GM21825 (cell line): ENCODE measurements around the gene CILP.
"Not testable (repeated sequence)": the region's sequence is repeated elsewhere in the genome, so short reads cannot be mapped to it uniquely, and the experiment has no call there.

Experiments
- ATAC-seq: cut with Tn5 transposase; IDR thresholded peaks from one replicate; pipeline ENCODE4 v1.9.1; 2021; ENCODE audit warnings: mild to moderate bottlenecking, moderate library complexity; ENCODE audit not compliant: unreplicated experiment

Gene CILP

DNA sequence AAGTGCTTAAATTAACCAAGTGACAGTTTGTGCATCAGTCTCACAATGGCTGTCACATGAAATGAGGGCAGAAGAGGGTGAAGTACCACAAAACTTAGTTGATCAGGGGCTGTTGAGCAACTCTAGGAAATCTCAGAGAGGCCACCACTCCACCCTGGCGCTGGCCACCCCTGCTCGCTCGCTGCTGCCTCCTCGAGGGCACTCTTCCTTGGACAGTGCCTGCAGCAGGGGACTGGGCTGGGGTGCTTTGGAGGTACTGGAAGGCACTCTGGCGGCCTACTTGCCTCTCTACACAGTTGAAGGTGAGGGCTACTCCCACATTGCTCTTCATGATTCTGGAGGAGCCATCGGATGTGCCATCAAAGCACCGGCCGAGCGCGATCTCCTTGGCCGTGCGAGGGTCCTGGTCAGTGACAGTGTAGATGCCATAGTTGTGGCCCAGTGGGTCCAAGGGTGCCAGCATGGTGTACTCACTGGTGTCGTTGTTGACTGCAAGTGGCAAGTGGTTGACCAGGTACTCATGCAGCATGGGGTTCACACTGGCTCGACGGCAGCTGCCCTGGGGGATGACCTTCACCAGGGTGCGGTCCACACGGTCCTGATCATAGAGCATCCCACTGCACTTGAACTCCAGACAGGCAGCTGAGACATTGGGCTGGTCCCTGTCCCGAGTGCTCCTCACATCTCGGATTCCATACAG lies 14.5 kb downstream of the CILP start:
- ATAC-seq: no peak

DNA sequence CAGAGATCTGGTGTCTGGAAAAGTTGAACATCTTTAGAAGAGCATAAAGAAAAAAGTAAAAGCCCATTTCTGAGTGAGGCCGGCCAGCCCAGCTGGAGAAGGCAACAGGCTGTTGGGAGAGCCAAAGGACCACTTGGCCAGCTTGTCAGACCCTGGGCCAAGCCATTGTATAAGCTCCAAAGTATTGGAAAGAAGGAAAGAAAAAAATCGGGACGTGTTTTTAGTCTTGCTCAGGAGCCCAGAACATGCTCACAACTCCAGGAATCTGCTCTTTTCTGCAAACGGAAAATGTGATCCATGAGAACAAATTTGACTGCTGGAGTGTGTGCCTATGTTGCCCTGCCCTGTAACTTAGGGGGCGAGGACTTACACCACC lies 15.7 kb downstream of the CILP start:
- no peak for ATAC-seq

DNA sequence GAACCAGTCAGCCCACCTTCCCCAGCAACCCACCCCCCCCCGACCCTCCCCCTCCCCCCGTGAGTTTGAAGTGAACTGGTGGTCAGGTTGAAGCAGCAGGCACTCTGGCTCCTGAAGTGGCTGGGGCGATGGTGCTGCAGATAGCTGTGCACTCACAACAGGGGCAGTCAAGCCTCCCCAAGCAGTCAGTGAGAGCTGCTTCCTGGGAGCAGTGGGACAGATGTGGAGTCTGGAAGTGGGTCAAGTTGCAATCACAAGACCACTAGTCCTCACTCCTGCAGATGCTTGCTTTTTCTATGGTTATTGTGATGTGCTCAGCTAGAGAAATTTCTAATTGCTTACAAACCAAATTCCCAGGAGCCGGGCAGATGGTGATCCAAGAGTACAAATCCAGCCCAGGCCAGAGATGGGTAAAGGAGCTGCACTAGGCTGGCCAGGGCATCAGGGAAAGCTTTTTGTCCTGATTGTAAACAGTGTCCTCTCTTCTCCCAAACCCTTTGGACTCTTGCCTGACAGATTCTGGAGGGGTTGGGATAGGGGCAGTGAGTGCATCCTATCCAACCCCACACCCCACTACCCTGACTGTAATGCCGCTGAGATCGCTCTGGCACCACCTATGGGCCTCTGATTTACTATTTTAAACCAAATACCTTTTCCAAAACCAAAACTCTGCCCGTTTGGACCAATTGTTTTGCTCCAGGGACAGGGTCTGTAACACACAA lies 16.3 kb downstream of the CILP start:
- ATAC-seq: no peak

DNA sequence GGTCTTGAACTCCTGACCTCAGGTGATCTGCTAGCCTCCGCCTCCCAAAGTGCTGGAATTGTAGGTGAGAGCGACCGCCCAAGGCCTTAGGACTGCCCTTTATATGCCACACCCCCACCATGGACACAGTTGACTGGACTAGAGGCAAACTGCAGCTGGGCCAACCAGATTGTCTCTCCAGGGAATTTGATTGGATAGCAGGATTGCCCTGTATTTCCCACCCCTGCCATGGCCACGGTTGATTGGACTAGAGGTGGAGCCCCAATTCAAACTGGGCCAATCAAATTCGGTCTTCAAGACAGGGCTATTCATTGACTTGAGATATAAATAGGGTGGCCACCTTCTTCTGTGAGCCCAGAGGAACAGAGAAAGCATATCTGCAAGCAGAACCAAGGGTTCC lies 19.3 kb downstream of the CILP start:
- ATAC-seq: no peak

DNA sequence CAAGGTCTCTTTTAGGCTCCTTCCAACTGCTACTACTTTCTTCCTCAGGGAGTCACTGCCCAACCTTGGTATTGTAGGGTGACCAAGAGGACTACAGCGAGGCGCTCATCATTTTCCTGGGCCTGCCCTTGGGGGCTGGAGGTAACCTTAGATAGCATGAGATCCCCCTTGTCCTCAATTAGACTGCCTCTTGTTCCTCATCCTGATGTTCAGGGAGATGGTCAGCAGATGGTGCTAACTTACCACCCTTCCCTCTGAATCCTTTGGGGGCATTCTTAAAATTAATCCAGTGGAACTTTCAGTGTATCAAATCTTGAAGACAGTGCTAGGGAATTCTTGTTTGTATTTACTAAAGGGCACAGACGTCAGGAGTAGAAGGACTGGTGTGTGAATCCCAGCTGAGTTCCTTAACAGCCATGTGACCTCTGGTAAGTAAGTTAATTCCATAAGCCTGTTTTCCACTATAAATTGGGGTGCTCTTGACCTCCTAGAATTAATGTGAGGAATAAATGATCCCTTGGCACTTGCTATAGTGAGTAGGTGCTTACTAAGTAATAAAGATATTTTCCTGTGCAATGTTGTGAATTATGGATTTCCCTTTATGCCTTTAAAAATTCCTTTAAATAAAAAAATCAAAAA lies 22.1 kb downstream of the CILP start:
- ATAC-seq: no peak

DNA sequence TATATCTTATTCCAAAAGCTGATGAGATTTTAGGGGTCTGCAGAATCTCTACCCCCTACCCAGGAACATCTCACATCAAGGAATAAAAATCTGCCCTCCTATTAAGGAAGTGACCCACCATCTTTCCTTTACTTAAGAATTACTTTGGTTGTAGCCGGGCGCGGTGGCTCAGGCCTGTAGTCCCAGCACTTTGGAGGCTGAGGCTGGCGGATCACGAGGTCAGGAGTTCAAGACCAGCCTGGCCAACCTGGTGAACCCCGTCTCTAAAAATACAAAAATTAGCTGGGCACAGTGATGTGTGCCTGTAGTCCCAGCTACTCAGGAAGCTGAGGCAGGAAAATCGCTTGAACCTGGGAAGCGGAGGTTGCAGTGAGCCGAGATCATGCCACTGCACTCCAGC lies 22.8 kb downstream of the CILP start:
- not testable (repeated sequence) for ATAC-seq

DNA sequence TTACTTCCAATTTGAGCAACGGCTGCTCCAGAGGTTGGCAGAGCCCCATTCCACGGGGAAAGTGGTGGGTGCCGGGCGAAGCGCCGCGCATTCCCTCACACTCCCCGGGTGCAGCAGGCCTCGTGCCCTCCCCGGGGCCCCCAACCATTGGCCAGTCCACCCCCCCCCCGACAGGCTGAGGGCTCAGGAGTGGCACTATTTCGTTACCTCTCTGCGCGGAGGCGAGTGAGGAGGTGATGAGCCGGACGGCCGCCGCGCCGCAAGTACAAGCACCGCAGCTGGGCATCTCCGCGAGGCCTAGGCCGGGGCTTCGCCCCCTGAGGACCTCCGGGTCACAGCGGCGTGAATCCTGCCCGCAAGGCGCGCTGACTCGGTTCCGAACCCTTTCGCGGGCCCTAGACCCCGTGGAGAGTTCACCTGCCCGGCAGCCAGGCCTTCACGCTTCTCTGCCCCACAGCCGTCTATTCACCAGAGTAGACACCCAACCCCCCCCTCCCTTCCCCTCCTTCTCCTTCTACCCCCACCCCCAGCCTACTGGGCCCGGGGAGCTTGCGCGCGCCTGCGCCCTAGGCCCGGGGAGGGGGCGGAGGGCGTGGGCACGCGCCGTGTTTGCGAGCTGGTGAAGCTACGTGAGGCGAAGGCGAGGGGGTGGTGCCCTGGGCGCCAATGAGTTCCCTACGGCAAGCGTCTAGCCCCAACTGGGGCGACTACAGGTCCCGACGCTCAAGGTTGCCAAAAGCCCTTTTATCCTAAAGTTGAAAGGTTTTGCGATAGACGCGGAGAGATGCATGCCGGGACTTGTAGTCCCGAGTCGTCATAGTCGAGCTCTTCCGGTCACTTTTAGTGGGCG lies 26.2 kb downstream of the CILP start, which contains the start of gene CLPX:
Gene CLPX, minus strand, starts transcription at position 475 of the 850 bp plus-strand sequence. Its CDS starts 189 bp downstream, at position 286.
- ATAC-seq: peak; percentile 61

DNA sequence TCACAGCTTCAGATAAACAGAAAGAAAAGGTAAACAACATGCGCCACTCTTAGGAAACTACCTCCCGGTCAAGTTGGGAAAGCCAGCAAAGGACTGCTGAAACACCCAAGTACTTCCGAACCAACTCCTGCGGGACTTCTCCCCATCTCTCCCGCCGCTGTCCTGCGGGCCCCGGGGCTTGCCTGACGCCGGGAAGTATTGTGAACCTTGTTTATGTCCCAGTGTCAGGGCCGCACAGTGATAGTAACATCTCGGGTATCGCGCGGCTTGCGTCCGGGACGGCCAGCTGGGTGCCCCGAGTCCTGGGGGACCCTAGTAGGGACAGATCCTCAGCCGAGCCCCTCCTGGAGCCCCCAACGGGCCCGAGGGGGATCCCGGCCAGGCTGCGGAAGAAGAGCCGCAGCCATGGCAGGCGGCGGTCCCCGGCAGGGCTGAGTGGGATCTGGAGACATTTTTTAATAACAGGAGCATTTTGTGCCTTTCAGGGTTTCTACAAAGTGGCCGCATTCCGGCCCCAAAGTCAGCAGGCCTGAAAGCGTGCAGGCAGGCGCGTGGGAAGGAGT lies 26.9 kb downstream of the CILP start:
- ATAC-seq: peak; percentile 23

DNA sequence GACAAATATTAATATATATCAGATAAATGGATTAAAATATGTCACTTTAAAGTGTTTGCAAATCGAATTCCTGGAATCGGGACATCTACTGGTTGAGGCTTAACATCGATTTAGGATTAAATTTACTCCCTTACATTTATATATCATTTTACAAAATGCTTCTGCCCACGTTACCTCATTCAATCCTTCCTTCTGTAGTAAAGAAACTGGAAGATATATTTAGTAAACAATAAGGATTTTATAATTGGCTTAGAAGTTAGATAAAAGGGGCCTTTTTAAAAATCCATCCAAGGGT lies 27.5 kb downstream of the CILP start:
- ATAC-seq: no peak

DNA sequence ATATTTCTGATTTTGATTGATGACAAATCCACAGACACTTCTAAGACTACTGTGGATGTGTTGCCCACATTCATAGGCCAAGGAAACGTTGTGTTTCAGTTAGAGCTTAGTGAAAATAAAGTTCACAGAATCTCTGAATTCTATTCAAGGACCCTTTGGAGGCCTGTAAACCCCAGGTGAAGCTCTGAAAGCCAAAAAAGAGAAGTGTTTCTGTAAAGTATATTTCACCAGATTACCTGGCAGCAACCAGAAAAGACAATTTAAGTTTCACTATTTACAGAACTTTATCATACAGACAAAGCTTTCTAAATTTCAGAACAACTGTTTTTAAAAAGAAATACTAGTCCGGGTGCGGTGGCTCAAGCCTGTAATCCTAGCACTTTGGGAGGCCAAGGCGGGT lies 28.7 kb downstream of the CILP start:
- ATAC-seq: no peak

DNA sequence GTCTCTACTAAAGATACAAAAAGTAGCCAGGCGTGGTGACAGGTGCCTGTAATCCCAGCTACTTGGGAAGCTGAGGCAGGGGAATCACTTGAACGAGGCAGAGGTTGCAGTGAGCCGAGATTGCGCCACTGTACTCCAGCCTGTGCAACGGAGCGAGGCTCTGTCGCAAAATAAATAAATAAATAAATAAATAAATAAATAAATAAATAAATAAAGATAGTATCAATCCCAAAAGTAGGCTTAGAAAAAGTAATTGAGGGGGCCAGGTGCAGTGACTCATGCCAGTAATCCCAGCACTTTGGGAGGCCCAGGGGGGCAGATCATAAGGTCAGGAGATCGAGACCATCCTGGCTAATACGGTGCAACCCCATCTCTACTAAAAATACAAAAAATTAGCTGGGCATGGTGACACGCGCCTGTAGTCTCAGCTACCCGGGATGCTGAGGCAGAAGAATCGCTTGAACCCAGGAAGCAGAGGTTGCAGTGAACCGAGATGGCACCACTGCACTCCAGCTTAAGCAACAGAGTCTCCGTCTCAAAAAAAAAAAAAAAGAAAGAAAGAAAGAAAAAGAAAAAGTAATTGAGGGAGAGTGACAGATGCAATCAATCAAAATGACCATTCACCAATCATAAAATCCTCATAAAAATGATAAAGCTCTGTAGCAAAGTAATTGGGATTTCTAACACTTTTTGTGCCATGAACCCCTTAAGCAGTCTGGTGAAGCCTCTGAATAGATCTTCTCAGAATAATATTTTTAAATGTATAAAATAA lies 29.5 kb downstream of the CILP start:
- not testable (repeated sequence) for ATAC-seq

DNA sequence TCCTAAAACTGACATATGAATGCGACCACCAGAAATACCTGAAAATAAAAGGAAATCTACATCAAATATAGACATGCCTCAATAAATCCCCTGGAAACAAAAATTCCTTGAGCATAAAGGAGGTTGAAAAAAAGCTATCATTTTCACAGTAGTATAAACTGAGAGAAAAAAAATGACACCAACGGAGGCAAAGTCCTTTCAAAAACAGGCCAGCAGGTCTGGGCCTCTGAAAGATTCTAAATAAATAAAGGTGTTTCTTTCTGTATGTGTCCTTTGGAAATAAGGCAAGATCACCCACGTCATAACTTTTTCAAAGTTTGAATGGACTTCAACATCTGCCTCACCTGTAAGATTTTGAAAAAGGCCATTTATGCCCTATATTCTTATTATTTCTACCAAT lies 31.1 kb downstream of the CILP start:
- no peak for ATAC-seq

DNA sequence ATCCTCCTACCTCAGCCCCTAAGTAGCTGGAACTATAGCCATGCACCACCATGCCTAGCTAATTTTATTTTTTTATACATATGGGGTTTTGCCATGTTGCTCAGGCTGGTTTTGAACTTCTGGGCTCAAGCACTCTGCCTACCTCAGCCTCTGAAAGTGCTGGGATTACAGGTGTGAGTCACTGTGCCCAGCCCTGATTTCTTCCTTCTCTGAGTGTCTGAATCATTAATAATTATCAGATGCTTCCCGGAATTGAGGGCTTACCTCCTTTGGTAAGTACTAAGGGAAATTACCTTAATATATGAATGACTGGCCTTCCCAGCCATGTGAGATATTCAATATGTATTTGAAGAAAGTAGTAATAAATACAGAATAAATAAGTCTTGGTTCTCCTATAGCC lies 33.4 kb downstream of the CILP start:
- ATAC-seq: no peak

DNA sequence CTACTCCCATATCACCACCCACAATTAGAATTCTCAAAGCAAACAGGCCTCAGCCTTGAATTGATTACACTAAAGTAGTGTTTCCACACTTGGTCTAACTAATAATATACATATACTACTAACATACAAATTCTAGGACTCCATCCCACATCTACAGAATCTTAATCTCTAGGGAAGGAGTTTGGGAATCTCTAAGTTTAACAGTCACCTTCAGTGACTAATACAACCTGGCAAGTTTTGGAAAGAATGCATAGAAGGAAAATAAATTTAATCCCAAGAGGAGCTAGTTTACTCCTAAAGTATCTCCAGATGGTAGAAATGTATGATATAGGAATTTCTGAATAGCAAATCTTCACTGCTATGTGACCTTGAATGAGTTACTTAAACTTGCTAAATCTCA lies 35.2 kb downstream of the CILP start:
- no peak for ATAC-seq

DNA sequence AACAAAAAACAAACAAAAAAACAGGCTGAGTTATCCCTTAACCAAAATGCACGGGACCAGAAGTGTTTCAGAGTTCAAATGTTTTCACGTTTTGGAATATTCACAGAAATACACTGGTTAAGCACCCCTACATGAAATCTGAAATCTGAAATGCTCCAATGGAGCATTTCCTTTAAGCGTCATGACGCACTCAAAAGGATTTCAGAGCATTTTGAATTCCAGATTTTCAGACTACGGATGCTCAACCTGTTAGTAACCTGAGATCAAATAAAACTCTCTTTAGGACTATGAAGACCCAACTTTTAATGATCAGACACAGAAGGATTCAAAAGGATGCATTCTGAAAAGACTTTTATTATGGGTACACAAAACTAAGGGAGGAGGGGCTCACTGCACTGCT lies 35.8 kb downstream of the CILP start:
- no peak for ATAC-seq

DNA sequence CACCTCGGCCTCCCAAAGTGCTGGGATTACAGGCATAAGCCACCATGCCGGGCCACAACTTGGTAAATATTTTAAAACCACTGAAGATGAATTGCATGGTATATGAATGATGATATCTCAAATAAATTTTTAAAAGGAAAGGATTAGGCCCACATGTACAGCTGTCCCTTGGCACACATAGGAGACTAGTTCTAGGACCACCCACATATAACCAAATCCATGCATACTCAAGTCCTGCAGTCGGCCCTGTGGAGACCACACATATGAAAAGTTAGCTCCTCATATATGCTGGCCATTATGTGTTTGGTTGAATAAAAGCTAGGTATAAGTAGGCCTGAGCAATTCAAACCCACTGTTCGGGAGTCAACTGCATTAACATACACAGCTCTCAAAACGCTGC lies 36.8 kb downstream of the CILP start:
- no peak for ATAC-seq

DNA sequence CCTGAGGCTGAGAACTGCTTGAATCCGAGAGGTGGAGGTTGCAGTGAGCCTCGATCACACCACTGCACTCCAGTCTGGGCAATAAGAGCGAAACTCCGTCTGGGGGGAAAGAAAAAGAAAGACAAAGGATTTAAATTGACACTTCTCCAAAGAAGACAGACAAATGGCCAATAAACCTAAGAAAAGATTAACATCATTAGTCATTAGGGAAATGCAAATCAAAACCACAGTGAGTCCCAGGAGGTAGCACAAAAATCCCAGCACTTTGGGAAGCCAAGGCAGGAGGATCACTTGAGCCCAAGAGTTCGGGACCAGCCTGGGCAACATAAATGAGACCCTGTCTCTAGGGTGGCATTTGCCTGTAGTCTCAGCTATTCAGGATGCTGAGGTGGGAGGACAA lies 38.7 kb downstream of the CILP start:
- no peak for ATAC-seq

DNA sequence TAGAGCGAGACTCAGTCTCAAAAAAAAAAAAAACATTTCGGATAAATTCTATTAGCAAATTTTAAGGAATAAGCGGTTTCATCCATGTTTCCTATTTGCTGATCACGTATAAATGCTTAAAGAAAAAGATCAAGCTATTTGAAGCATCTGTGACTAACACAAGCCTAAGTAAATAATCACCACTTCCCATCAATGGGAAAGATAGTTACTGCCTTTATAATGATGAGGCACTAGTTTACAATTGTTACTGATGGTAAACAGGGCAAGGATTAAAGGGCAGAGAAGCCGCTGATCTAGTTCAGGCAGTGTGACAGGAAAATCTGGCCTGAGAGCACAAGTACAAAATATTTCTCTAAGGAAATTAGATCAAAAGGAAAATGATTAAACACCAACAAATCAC lies 39.8 kb downstream of the CILP start:
- ATAC-seq: no peak

DNA sequence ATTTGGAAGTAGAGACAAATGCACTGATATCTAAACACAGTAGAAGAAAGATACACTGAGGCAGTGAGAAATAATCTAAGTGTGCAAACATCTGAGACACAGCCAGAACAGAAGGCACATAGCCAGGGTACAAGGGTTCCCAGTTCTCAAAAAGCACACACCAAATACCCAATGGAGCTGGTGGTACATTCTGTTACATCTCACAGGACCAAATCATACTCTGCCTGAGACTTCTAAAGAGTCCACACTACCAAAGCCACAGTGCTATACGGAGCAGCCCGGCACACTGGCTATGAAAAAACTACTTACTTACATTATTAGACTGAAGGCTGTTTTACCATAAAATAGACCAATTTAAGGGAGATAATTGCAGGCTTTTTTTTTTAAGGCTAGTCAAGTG lies 45.4 kb downstream of the CILP start:
- ATAC-seq: no peak

DNA sequence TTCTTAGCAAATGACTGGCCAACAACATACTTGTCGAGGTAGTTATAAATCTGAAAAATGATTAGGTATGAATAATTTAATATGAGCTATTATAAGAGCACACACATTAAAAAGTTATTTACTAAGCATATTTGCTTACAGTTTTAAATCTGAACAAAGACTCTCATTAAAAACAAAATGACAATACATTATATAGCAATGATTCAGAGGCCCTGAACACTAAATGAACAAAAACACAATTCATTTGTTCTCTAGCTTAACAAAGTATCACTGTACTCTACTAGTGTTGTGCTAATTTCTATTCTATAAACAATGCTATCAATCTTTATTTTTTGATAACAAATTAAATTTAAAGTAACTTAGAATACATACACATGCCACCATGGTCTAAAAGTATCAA lies 47.1 kb downstream of the CILP start:
- no peak for ATAC-seq
